NCI-H82 treated with DMSO at 0.1 percent for 48 hours (cell line): ENCODE data around the gene HEXD.
"Not testable (repeated sequence)": the region's sequence is repeated elsewhere in the genome, so short reads cannot be mapped to it uniquely, and the experiment has no call there.

Experiments used
- DNase-seq: peaks from one replicate; lab custom pipeline; 2025; ENCODE audit not compliant: unreplicated experiment; lab: John Stamatoyannopoulos, UW

Gene HEXD

GRCh38 chr17:82382220-82382932 is 35.8 kb upstream of the HEXD start:
- not testable (repeated sequence) for DNase-seq

GRCh38 chr17:82382933-82383255 is 35.3 kb upstream of the HEXD start:
- no peak for DNase-seq

DNA sequence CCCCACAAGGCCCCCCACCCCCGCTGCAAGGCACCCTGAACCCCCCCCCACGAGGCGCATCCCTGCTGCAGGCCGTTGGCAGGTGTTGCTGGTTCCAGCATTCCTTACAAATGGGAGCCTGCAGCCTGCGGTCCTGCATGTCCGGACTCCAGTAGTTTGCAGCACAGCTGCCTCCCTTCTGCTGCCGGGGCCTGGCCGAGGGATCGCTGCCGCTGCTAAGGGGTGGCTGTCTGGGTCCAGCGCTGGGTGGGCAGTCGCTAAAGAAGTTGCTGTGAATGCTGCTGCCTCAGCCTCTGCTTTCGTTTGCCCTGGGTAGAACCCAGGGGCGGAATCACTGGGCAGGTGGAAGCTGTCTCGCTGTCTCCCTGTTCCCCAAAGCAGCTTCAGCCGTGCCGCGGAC is 34.7 kb upstream of the HEXD start:
- DNase-seq = no peak

- DNase-seq = no peak
These were observed 34.0 kb upstream of the HEXD start for GRCh38 chr17:82384051-82384729.

GRCh38 chr17:82384730-82385481 is 33.2 kb upstream of the HEXD start:
- DNase-seq = no peak

DNA sequence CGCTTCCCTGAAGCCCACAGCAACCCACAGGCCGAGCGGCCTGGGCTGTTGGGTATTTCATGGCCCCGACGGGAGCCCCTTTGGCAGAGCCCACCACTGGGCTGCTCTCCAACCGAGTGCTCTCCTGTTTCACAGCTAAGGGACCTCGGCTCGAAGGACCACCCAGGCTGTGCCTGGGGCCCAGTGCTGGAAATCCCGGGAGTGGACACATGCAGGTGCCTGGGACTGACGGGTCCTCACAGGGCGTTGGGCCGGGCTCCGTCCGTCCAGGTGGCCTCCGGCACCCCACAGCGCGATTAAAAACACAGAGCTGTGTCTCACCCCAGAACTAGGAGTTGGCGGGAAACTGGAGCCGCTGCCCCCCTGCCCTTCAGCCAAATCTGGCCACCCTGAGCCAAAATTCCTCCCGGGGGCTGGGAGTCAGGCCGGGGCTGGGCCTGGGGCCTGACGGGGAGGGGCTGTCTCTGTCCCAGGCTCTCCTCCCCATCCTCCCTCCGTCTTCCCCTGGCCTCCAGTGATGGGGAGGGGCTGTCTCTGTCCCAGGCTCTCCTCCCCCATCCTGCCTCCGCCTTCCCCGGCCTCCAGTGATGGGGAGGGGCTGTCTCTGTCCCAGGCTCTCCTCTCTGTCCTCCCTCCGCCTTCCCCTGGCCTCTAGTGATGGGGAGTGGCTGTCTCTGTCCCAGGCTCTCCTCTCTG is 32.4 kb upstream of the HEXD start:
- no peak for DNase-seq

GRCh38 chr17:82386255-82386831 is 31.8 kb upstream of the HEXD start:
- DNase-seq = no peak

DNA sequence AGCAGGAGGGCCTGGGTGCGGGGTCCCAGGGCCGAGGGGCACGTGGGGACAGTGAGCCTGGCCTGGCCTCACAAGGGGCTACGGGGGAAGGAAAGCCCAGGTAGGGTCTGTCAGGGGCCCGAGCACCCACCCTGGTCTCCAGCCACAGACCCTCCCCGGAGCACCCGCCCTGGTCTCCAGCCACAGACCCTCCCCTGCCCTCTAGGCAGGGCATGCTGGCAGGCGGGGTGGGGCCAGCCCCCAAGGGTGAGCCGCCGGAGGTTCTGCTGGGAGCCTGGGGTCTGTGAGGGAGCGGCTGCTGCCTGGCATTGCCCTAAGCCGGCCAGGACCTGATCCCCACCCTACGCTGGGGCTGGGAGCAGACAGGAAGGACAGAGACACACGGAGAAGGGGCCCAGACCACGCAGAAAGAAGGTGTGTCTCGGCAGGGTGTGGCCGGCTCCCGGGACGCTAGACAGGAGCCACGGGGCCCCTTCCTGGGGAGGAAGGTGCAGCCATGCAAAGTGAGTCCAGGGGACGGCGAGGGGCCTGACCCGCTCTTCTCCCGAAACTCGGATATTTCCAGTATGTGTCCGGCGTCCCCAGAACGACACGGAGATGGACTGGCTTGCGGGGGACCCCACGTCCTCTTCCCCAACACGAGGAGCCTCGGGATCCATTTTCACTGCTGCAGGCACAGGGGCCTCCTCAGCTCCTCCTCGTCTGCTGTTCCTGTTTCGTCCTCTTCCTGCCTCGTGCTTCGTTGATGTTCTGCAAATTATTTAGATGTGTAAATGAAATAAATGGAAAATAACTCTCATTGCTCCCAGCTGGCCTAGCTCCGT is 31.1 kb upstream of the HEXD start:
- DNase-seq = no peak

DNA sequence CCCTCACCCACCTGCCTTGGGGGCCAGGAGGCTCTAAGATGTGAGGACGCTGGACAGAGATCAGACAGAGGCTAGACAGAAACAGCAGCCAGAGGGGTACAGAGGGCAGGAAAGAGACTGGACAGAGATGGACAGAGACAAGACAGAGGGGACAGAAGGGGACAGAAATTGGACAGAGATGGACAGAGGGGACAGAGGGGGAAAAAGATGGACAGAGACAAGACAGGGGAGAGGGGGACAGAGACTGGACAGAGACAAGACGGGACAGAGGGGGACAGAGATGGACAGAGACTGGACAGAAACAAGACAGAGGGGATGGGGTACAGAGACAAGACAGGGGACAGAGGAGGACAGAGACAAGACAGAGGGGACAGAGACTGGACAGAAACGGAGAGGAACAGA is 30.4 kb upstream of the HEXD start:
- no peak for DNase-seq

DNA sequence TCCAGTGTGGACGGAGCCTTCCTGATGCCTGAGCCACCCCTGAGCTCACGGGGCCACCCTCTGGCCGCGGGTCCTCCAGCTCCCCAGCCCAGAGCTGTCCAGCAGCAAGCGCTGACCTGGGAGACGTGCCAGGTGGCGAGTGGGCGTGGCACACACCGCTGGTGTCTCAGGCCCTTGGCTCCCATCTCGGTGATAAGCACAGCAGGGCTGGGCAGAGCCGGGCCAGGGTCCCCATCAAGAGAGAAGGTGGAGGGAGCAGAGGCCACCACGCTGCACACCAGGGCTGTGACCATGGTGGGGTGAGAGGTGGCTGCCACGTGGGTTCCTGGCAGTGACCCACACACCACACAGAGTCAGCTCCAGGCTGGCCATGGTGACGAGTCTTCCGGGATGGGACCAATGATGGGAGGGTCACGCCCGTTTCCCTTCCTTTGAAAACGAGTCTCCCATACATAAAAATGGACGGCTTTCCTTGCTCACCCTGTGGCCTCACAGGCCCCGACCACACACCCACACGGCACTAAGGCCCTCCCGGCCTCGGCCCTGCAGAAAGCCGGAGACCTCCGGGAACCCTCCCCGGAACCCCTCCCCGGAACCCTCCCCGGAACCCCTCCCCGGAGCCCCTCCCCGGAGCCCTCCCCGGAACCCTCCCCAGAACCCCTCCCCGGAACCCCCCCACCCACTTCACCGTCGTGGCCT is 29.8 kb upstream of the HEXD start:
- no peak for DNase-seq

DNA sequence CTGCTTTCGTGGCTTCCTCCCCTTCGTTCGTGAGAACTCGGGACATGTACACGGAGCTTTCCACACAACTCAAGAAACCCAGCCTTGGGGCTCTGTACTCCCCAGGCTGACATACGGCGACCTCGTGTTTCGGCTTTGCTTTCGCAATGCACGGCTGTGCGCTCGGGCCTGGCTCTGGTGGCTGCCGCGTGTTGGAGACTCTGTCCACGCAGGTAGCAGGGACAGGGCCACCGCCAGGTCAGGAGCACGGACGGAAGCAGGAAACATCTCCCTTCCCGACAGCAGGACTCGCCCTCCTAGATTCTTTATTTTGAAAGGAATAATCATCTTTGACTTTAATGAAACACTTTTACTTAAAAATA is 29.2 kb upstream of the HEXD start:
- no peak for DNase-seq

- DNase-seq = no peak
These were observed 28.8 kb upstream of the HEXD start for GRCh38 chr17:82389379-82389778.

GRCh38 chr17:82390015-82390859 is 27.9 kb upstream of the HEXD start:
- no peak for DNase-seq

DNA sequence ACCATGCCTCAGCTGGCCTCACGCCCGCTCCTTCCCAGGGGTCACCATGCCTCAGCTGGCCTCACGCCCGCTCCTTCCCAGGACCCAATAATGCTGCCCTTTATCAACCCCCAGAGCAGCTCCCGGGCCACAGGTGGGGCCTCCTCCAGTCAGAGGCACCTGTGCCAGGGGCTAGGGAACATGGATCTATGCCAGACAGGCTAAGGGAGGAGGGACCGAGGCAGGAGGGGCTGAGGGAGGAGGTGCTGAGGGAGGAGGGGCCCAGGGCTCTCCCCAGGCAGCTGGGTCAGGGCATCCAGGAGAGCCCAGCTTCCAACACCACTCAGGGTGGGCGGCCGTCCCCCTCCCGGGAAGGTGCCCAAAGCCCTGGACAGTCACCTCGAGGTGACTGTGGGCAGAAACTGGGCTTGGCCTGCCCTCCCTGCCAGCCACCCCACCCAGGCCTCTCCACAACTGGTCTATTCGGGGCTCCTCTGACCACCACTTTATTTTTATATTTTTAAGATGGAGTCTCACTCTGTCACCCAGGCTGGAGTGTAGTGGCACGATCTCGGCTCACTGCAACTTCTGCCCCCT is 27.2 kb upstream of the HEXD start:
- no peak for DNase-seq

GRCh38 chr17:82391496-82392066 is 26.6 kb upstream of the HEXD start:
- no peak for DNase-seq

GRCh38 chr17:82392209-82392920 is 25.8 kb upstream of the HEXD start:
- DNase-seq = no peak

DNA sequence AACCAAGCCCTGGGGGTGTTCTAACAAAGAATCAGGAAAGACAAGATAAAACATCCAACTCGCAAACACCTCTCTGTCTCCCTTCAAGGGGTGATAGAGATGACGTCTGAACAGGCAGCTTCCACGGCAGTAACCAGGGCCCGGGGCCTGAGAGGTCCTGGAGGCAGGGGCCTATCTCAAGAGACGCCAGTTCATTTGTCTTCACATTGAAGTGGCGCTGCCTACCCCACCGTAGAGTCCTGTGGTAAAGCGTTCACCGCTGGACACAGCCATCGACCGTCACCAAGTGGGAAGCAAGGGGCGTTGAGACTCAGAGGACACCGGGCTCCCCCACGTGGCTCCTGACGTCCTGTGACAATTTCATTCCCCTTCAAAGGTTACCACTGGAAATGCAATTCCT is 25.2 kb upstream of the HEXD start:
- no peak for DNase-seq

- DNase-seq = no peak
These were observed 23.9 kb upstream of the HEXD start for GRCh38 chr17:82394278-82394677.
